Measurements from ENCODE around the gene PPFIBP1. TPM values are rescaled to one million over a fixed set of nuclear protein-coding genes. Genes with fewer than 3 reads are reported as not detected.

Gene PPFIBP1
- total RNA-seq, 1 experiment from 2014 or later, result 88.6 TPM

DNA sequence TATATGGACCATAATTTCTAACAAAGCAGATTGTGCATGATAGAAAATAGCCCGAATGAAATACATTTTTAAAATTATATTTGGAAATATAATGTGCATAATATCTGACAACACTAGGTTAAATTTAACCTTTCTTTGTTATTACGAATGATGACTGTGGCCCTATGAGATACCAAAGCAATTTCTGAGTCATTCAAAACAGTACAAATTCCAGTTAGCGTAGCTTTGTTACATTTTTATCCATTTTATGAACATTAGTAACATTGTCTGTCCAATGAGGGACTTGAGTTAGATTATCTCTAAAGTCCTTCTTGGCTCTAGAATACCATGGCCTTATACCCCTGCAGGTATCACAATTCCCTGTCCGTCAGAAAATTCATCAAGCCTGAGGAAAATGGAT lies 133.3 kb downstream of the PPFIBP1 start:
- ChIA-PET CTCF (no interaction called here), POLR2A (no interaction called here)
- intact Hi-C loops (cut with micrococcal nuclease; ENCODE audit: unreplicated experiment) (no loop called here), in situ Hi-C loops (cut with HindIII; ENCODE audit: low pct_unique_long_range_greater_than_20kb, low sequenced_read_pairs) (no loop called here)
- no peaks in the 10 kb centered on the region for H3K4me1 ChIP-seq (ENCODE audit: control insufficient read depth, insufficient read depth, low read length)
- BruUV-seq (replicated peaks), result no TSS peak
- DNase-seq (ENCODE audit: low read depth, low spot score) (no peak), ATAC-seq (no peak)
- no peaks in the 10 kb centered on the region for H3K9me3 ChIP-seq (ENCODE audit: control insufficient read depth, insufficient read depth, low read depth, low read length)
- TF ChIP-seq POLR2AphosphoS5 (IDR thresholded peaks at IDR 0.05; ENCODE audit: low read depth, low read length) (no peak), SIN3A (IDR thresholded peaks at IDR 0.05; ENCODE audit: borderline replicate concordance, insufficient read depth, low read depth, low read length) (no peak), TCF7L2 (IDR thresholded peaks at IDR 0.05; ENCODE audit: low read depth, low read length) (no peak)
- TF ChIP-seq, protein P1, sequence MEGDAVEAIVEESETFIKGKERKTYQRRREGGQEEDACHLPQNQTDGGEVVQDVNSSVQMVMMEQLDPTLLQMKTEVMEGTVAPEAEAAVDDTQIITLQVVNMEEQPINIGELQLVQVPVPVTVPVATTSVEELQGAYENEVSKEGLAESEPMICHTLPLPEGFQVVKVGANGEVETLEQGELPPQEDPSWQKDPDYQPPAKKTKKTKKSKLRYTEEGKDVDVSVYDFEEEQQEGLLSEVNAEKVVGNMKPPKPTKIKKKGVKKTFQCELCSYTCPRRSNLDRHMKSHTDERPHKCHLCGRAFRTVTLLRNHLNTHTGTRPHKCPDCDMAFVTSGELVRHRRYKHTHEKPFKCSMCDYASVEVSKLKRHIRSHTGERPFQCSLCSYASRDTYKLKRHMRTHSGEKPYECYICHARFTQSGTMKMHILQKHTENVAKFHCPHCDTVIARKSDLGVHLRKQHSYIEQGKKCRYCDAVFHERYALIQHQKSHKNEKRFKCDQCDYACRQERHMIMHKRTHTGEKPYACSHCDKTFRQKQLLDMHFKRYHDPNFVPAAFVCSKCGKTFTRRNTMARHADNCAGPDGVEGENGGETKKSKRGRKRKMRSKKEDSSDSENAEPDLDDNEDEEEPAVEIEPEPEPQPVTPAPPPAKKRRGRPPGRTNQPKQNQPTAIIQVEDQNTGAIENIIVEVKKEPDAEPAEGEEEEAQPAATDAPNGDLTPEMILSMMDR (IDR thresholded peaks at IDR 0.05), result no peak
- TF ChIP-seq, protein P2, sequence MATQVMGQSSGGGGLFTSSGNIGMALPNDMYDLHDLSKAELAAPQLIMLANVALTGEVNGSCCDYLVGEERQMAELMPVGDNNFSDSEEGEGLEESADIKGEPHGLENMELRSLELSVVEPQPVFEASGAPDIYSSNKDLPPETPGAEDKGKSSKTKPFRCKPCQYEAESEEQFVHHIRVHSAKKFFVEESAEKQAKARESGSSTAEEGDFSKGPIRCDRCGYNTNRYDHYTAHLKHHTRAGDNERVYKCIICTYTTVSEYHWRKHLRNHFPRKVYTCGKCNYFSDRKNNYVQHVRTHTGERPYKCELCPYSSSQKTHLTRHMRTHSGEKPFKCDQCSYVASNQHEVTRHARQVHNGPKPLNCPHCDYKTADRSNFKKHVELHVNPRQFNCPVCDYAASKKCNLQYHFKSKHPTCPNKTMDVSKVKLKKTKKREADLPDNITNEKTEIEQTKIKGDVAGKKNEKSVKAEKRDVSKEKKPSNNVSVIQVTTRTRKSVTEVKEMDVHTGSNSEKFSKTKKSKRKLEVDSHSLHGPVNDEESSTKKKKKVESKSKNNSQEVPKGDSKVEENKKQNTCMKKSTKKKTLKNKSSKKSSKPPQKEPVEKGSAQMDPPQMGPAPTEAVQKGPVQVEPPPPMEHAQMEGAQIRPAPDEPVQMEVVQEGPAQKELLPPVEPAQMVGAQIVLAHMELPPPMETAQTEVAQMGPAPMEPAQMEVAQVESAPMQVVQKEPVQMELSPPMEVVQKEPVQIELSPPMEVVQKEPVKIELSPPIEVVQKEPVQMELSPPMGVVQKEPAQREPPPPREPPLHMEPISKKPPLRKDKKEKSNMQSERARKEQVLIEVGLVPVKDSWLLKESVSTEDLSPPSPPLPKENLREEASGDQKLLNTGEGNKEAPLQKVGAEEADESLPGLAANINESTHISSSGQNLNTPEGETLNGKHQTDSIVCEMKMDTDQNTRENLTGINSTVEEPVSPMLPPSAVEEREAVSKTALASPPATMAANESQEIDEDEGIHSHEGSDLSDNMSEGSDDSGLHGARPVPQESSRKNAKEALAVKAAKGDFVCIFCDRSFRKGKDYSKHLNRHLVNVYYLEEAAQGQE (IDR thresholded peaks at IDR 0.05; ENCODE audit: insufficient read depth in 1 of 2, low read depth in 2 of 2, low read length in 1 of 2), result no peak
- no peak overlapping the region for H3K4me3 ChIP-seq (ENCODE audit: low read depth in 2 of 2, low read length in 2 of 2)
- 0 out of 2 replicates have a peak, but pooled peaks cover 2% of the 10 kb centered on the region for H3K36me3 ChIP-seq (ENCODE audit: control insufficient read depth, insufficient read depth, low read length)
- H3K27me3 ChIP-seq (ENCODE audit: control insufficient read depth, insufficient read depth, low read length), result no peaks in the 10 kb centered on the region
- H3K27ac ChIP-seq (ENCODE audit: low read length), result no peak overlapping the region

DNA sequence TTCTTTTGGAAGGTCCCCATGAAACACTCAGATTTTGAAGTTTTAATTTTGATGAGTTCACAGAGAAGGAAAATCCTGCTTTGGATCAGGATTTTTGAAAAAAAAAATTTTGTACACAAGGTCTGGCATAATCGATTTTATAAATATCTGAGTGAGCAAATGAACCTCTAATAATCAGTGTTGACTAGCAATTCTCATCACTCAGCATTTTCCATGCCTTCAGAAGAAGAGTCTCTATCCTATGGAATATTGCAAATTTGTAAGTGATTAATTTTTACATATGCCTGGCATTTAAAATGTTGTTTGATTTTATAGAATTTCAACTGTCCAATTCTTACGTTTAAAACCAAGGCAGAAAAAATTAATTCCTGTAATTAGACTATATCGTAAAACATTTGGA lies 141.7 kb downstream of the PPFIBP1 start:
- DNase-seq (ENCODE audit: low read depth, low spot score) (no peak), ATAC-seq (no peak)
- TF ChIP-seq, protein P2 (IDR thresholded peaks at IDR 0.05; ENCODE audit: insufficient read depth in 1 of 2, low read depth in 2 of 2, low read length in 1 of 2), result no peak
- TF ChIP-seq, protein P1 (IDR thresholded peaks at IDR 0.05), result no peak
- no peak for TF ChIP-seq POLR2AphosphoS5 (IDR thresholded peaks at IDR 0.05; ENCODE audit: low read depth, low read length)
- no peak for TF ChIP-seq TCF7L2 (IDR thresholded peaks at IDR 0.05; ENCODE audit: low read depth, low read length)
- no peak for TF ChIP-seq SIN3A (IDR thresholded peaks at IDR 0.05; ENCODE audit: borderline replicate concordance, insufficient read depth, low read depth, low read length)
- Histone ChIP-seq H3K27ac (ENCODE audit: low read length) (no peak overlapping the region), H3K9me3 (ENCODE audit: control insufficient read depth, insufficient read depth, low read depth, low read length) (no peaks in the 10 kb centered on the region), H3K4me3 (ENCODE audit: low read depth in 2 of 2, low read length in 2 of 2) (no peak overlapping the region), H3K36me3 (ENCODE audit: control insufficient read depth, insufficient read depth, low read length) (peaks cover 5% of the 10 kb centered on the region; the same call in 1 of the 2 replicates), H3K4me1 (ENCODE audit: control insufficient read depth, insufficient read depth, low read length) (no peaks in the 10 kb centered on the region), H3K27me3 (ENCODE audit: control insufficient read depth, insufficient read depth, low read length) (no peaks in the 10 kb centered on the region)
- CTCF ChIA-PET, result interaction anchor here (0.6 kb wide), 1 partner anchor 239 kb away, joined by 3 read pairs; no protein-coding TSS in a partner anchor
- BruUV-seq (replicated peaks), result no TSS peak
- intact Hi-C loops (cut with micrococcal nuclease; ENCODE audit: unreplicated experiment), result no loop called here
- POLR2A ChIA-PET, result no interaction called here
- in situ Hi-C loops (cut with HindIII; ENCODE audit: low pct_unique_long_range_greater_than_20kb, low sequenced_read_pairs), result no loop called here
